HG03066 (cell line): ENCODE data around the gene ERBB2.
A peak's percentile ranks its signal among the peaks of the same experiment; 100 is the strongest.
"Not testable (repeated sequence)": the region's sequence is repeated elsewhere in the genome, so short reads cannot be mapped to it uniquely, and the experiment has no call there.

Experiments used
- ATAC-seq: cut with Tn5 transposase; IDR thresholded peaks from one replicate; pipeline ENCODE4 v1.9.1; 2021; ENCODE audit warnings: low read depth; ENCODE audit not compliant: unreplicated experiment

The ERBB2 gene

DNA sequence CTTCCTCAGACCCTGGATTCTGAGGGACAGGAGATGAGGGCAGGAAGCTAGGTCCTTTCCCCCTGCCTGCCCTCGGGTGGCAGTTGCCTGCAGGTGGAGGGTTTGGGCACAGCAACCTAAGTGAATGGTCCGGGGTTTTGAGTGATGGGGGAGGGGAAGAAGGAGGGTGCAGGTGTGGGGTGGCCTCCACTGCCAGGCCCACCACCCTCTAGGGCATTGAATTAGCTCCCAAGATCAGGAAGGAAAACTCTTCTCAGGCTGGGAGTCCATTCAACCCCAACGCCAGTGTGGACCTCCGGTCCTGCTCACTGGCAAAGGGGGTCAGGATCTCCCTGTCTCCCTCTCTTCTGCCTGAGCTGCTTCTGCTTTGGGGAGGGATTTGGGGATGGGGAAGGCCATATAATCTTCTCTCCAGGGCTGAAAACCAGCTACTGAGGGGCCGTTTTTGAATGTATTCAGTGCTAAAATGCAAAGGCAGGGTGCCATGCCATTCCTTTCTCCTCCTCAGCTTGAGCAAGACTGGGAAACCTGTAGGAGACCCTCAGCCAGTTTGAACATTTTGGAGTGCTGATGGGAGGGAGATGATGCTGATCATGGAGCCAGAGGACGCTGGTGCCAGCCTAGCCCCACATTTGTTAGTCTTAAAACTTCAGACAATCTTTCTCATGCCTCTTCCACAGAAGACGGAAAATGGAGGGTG, 56.7 kb downstream of the ERBB2 start:
- ATAC-seq, result no peak

DNA sequence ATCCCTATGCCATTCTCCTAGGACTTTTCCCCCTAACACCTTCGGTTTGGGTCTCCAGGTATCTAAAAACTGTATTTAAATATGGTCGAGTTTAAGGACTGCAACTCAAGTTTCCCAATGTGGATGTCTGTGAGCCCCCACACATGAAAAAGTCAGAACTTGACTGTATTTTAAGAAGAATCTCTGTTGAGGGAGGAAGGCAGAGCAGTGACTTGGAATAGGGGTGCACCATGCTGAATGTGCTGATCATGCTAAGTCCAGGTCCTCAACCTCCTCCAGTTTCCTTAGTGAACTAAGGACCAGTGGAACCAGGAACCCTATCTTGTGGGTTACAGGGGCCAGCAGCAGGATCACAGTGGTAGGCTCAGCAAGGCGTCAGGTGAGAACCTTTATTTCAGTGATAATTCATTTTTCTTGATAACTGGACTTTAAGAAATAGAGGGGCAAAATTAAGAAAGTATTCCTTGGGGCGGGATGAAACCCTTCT, 57.4 kb downstream of the ERBB2 start:
- no peak for ATAC-seq

DNA sequence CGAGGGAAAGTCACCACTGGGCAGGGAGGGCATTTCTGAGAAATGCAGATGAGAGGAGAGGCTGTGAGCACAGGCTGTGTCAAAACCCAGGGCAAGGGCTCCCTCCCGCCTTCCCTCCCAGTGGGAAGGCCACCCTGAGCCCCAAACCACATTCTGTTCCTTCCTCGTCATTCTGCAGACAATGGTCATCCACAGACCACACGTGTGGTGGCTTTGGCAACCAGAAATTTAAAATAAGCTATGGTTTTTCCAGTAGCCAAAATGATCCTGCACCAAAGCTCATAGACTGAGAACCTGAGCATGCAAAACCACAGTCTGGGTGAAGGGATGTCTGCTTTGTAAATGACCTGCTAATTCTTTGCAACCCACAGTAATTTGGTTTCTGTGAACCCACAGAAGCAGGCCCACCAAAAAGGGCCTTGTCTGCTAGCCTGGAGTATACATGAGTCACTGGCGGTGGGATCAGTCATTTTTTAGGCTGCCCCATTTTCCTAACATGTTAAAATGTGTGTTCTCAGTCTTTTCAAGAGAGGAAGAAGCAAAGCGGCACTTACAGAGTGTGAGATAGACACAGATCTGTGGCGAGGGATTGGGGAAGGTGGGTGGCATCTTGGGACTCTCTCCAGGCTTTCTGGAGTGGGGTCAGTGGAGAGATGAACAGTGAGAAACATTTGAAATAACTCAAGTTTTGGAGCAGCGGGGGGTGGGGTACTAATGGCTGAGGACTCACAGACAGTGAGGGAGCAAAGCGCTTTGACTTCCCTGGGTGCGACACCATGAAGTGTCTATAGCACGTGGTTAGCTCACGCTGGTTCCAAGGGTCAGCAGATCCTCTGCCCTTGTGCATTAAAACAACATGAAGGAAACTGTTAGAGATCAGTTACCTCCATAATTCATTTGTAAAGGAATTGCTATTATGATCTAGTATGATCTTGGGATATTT, 58.3 kb downstream of the ERBB2 start:
- ATAC-seq, result no peak

DNA sequence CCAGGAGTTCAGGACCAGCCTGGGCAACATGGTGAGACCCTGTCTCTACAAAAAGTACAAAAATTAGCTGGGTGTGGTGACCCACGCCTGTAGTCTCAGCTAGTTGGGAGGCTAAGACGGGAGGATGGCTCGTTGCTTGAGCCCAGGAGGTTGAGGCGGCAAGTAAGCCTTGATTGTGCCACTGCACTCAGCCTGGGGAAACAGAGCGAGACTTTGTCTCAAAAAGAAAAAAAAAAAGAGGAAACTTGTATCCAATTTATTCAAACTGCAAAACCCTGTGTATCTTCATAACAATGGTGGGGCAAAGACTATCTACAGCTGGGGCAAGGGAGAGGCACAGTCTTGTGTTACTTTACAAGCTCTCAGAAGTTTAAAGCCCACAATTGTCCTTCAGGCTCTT, 59.3 kb downstream of the ERBB2 start:
- no peak for ATAC-seq

DNA sequence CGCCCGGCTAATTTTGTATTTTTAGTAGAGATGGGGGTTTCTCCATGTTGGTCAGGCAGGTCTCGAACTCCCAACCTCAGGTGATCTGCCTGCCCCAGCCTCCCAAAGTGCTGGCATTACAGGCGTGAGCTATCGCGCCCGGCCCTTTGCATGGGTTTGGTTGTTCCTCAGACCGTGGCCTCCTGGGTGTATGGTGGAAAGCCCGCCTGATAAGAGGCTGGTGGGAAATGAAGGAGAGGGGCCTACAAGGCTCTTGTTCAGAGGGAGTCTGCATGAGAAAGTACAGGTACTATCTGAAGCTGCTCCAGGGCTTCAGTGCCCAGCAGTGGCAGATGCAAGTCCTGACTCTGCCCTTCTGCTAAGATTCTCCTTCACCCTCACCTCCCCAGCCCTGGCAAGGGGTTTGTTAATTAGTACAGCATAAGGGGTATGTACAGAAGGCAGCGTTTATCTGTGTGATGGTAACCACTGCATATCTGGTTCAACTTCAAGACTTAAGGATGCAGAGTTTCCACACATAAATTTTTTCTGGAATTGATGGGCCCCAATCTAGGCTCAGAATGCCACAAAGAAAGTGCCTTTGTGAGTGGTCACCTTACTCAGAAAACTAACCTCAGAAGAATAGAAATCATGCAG, 62.1 kb downstream of the ERBB2 start:
- ATAC-seq, result no peak

DNA sequence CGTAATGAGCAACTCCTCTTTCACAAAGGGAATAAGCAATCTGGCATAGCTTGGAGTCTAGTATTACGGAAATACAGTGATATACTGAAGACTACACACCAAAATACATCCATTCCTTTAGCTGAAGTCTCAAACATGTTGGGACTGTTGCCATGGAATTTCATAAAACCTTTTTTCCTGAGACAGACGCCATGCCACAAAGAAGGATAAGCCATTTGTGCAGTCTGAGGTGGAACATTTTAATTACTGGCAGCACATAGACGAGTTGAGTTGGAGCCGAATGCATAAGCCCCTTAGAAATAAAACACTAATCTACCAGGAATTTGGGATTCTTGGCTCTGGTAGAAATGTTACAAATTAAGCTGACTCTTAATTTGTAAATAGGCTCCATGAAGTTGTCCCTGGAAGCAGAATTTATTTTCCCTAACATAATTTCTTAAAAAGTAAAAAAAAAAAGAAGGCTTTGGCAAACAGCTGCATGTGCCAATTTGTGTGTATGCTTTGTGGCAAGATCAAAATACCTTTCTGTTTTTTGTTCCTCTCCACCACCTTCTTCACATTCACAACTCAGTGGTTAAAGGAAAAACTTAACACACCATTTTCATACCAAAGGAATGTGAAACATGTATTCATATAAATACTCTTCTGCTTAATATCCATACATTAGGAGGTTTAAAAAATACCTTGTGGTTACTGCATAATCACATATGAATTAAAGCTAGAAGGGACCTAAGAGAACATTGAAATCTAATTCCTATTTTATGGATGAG, 63.4 kb downstream of the ERBB2 start:
- no peak for ATAC-seq

DNA sequence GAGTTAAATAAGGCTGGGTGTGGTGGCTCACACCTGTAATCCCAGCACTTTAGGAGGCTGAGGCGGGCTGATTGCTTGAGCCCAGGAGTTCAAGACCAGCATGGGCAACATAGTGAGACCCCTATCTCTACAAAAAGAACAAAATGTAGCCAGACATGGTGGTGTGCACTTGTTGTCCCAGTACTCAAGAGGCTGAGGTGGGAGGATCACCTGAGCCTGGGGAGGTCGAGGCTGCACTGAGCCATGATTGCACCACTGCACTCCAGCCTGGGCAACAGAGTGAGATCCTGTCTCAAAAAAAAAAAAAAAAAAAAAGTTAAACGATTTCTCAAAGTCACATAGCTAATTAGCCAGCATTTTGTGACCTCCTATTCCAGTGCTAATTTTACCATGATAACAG, 64.3 kb downstream of the ERBB2 start:
- ATAC-seq, result not testable (repeated sequence)

DNA sequence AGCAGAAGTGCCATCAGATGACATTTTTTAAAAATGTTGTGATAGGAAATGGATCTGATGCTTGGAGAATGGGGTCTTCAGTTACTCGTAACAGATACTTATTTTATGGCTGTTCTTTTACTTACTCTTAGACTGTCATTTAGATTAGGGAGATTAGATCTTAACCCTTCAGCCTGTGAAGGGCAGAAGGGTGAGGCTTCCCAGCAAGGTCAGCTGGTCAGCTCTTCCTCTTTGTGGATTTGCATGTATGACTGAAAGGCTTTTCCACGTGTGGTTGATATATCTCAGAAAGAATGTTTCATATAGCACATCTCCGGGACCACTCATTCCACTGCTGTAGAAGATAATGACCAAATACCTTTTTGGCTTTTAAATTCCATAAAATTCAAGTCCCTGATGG, 65.3 kb downstream of the ERBB2 start:
- no peak for ATAC-seq

DNA sequence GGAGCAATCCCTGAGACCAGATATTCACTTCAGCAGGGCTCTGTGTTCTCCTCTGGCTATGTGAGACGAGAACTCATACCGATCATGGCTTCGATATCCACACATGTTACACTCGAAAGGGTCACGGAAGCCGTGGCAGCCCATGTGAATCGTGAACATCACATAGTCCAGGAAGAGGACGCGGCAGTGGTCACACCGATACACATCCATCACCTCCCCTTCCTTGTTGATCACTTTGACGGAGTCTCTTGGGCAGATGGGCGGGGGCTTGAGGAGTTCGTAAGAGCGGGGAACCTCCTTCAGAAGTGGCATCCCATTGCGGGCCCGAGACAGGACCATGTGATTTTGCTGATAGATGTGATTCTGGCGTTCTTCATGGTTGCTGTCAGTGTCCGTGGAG, 65.9 kb downstream of the ERBB2 start:
- ATAC-seq, result no peak

DNA sequence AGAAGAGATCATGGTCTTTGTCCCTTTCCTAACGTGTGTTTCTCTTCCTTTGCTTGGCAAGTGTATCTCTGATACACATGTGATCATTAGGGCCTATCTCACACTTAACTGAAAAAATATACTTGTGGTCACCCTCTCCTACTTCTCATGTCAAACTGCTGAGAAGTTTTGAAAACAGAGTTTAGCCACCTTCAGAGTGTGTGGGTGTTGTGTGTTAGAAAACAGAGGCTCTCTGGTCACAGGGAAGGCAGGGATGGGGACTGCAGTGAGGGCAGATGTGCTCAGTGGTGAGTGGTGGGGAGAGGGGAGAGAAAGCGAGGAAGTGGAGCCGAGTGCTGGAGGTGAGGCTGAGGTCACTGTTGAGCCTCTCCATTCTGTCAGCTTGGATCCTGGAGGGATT, 67.3 kb downstream of the ERBB2 start:
- no peak for ATAC-seq

DNA sequence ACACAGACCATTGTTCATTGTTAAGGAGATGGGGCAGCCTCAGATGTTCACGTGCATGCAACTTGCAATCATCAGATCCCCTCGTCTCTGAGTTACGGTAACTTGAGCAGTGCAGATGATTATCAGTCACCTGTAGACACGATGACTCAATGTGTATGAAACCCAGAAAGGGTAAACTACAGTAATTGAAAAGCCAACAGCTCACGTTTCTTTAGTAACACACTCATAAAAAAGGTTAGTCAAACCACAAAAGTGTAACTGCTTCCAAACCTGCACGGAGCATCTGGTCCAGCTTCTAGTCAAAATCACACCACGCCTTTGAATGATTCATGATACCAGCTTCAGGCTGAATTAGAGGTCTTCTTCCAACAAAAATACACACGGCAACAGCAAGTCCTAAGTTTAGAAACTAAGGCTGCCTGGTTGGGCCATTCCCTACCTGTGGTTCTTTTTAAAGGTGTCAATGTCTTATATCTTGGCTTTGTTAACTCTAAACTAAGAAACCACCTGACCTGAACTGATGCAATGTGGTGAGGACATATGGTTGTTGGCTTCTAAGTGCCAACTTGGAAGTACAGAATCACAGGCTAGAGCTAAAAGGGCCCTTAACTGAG, 70.2 kb downstream of the ERBB2 start:
- ATAC-seq, result no peak

DNA sequence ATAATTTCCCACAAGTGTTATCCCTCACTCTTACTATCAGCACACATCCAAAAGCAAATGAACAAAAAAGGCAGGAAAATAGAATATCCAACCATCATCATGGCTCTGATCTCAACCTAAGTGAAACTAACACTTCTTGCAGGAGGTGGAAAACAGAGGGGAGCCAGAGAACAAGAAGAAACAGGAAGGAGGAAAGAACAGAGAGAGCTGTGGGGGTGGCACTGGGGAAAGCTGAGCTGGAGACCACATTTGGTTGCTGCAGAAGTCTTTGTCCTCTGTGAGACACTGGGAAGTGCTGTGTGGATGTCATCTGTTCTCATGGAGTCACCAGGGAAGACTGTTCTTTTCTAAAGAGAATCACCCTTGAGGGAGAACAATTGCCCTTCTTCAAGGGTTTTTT, 72.6 kb downstream of the ERBB2 start:
- ATAC-seq, result no peak

DNA sequence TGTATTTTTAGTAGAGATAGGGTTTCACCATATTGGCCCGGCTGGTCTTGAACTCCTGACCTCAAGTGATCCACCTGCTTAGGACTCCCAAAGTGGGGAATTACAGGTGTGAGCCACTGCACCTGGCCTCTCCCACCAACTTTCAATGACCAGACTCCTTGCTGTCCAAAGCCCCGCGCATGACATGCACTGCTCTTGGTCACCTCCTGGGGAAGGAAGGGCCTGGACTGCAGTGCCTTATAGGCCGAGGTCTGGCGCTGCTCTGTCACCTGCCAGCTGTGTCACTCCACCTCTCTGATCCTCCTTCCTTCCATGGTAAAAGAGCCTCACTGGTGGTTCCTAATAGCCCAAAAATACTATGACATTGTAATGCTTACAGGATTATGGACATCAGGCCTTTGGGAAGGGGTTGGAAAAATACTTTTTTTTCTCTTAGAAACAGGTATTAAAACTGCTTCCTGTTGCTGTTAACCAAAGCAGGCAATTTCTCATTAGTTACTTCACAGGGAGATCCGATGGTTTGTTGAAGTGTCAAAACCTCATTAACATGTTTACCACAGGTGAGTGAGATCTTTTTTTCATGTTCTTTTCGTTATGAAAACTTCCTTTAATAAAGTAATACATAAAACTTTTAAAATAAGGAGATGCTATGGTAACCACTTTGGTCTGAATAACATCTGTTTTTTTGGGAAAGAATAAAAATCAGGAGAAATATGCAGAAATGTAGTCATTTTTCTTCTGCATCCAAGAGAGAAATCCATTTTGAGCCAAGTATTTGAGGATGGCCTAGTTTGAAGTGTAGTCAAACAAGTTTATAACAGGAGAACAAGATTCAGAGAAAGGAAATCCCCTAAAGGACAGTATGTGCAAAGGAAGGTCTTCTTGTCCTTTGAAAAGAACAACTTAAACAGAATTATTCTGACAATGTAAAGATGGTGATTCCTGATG, 73.4 kb downstream of the ERBB2 start:
- no peak for ATAC-seq

DNA sequence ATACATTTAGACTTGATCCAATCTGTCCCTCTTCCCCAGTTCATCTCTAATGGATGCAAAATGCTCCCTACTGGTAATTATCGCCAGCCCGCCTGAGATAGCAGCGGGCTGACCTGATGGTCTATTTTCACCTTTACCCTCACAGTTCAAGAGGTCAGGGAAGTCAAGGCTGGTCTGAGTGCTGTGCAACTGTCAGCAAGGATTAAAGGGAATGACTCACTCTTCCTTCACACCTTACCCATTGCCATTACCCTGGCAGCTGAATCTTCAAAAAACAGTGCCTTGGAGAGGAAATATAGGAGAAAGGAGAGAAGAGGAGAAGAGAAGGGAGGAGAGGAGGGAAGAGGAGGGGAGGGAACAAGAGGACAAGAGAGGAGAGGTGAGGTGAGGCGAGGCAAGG, 74.2 kb downstream of the ERBB2 start:
- ATAC-seq, result no peak

DNA sequence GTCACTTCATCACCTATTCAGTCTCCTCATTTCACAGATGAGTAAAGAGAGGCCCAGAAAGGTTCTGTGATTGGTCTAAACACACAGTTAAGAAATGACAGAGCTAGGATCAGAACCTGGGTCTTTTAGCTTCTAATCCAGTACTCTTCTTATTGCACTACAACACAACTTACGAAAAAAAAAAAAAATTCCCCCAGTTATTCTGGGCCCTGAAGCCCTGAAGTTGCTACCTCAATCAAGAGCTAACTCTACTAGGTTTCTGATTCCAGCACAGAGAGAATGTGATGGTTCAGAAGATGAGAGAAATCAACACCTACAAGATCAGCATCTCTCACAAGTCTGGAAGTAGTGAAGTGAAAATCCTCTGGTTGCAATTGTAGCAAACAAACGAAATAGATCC, 75.2 kb downstream of the ERBB2 start:
- no peak for ATAC-seq

DNA sequence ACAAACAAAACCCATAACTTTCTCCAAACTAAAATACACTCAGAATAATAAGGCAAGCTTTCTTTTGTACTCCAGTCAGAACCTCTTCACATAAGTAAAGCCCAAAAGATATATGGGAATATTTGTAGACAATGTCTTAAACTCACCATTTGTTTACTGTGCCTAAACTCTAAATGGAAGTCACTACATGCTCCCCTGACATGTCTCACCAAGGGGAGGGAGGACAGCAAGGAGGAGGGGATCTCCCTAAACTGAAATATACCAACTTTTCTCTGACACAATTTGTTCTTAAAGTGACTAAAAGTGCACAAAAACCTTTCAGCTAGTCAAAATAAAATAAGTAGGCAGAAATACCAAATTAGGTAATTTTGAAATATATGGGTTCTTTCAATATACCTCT, 76.4 kb downstream of the ERBB2 start:
- ATAC-seq, result no peak

DNA sequence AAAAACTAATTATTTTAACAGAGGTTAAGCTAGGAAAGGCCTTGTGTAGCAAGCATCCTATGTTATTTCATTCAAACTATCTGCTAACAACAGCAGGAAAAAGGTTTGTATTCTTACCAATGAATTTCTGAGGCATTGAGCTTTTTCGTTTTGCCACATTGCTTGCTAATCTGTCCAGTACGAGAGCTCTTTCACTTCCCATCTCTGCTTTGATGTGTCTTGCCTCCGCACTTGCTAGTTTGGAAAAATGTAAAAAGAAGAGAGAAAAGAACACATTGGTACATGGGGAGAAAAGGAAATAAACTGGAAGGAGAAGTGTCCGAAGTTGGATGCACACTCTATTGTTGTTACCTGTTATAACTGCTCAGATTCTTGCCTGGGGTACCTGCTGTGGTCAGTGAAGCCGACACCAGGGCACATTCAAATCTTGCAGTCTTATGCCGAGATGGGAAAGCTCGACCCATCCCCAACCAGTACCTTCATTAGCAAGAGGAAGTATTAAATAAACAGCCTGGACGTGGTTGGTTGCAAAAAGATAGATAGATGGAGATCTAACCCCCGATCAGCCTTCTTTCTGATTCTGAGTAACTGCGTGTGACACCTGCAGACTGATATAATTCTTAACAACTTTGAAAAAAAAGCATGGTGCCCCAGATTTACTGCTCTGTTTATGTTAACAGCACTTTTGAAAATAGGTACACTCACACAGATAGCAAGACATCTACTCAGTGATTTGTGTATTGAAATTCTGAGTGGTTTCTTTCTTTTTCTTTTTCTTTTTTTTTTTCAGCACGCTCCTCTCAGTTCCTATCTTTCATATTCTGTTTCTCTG, 77.9 kb downstream of the ERBB2 start:
- ATAC-seq, result peak; percentile 55
